NCI-H226 (cell line): ENCODE results near the gene GRID1.

Experiments
- DNase-seq: peaks from one replicate; pipeline ENCODE4 v3.0.0-alpha.2; 2015

GRID1 gene

GRCh38 chr10:85665078-85665477, 701.5 kb downstream of the GRID1 start:
- DNase-seq = no peak

GRCh38 chr10:85661123-85661522, 705.5 kb downstream of the GRID1 start:
- no peak for DNase-seq

GRCh38 chr10:85659331-85659730, 707.3 kb downstream of the GRID1 start:
- no peak for DNase-seq

GRCh38 chr10:85658518-85658917, 708.1 kb downstream of the GRID1 start:
- no peak for DNase-seq

GRCh38 chr10:85657476-85658113, 709.0 kb downstream of the GRID1 start:
- DNase-seq = no peak

GRCh38 chr10:85655411-85655810, 711.2 kb downstream of the GRID1 start:
- DNase-seq = no peak

GRCh38 chr10:85651497-85651882, 715.1 kb downstream of the GRID1 start:
- DNase-seq = no peak

- DNase-seq = no peak
These were observed 715.7 kb downstream of the GRID1 start for GRCh38 chr10:85650791-85651496.

GRCh38 chr10:85649461-85649860, 717.1 kb downstream of the GRID1 start:
- DNase-seq = no peak

- DNase-seq = no peak
These were observed 718.3 kb downstream of the GRID1 start for GRCh38 chr10:85648279-85648754.

GRCh38 chr10:85647741-85648140, 718.9 kb downstream of the GRID1 start:
- no peak for DNase-seq

- no peak for DNase-seq
These were observed 720.5 kb downstream of the GRID1 start for GRCh38 chr10:85645926-85646711.

- DNase-seq = no peak
These were observed 721.5 kb downstream of the GRID1 start for GRCh38 chr10:85645053-85645452.

- no peak for DNase-seq
These were observed 722.6 kb downstream of the GRID1 start for GRCh38 chr10:85643845-85644525.

- DNase-seq = no peak
These were observed 723.3 kb downstream of the GRID1 start for GRCh38 chr10:85643171-85643844.

GRCh38 chr10:85642421-85643170, 724.0 kb downstream of the GRID1 start:
- DNase-seq = no peak

- DNase-seq = no peak
These were observed 724.5 kb downstream of the GRID1 start for GRCh38 chr10:85642082-85642420.

- no peak for DNase-seq
These were observed 725.1 kb downstream of the GRID1 start for GRCh38 chr10:85641479-85642009.

- DNase-seq = no peak
These were observed 727.8 kb downstream of the GRID1 start for GRCh38 chr10:85638797-85639196.

- no peak for DNase-seq
These were observed 730.9 kb downstream of the GRID1 start for GRCh38 chr10:85635650-85636049.

- no peak for DNase-seq
These were observed 742.1 kb downstream of the GRID1 start for GRCh38 chr10:85624511-85624910.

- no peak for DNase-seq
These were observed 742.8 kb downstream of the GRID1 start for GRCh38 chr10:85623758-85624157.
